Jurkat, Clone E6-1 (cell line): ENCODE results near the gene OR9A2.

Experiments
- DNase-seq: peaks from one replicate; pipeline ENCODE4 v3.0.0-alpha.2; 2011; ENCODE audit warnings: low read depth, low spot score
- H3K4me3 ChIP-seq: 2 replicates; pipeline ENCODE4 v1.5.1; 2011; ENCODE audit warnings: mild to moderate bottlenecking, low read length, control low read depth, moderate library complexity

The OR9A2 gene

DNA sequence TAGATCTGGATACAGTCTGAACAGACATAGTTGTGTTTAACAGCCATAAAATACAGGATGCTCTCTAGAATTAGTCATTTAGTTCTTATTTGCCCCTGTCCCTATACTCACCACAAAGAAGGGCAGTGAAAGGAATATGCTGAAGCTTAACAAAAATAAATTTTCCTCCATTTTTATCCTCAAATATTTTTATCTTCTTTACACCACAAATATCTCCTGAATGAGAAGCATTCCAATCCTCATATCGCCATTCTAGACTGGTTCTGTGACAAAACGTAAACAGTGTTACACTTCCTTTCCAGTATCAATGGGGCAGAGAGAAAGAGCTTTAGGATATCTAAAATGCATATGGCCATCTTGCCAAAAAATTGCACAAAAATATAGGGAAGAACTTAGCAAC is 1.6 kb downstream of the OR9A2 start:
- no peak overlapping the region for H3K4me3 ChIP-seq
- DNase-seq, result no peak

DNA sequence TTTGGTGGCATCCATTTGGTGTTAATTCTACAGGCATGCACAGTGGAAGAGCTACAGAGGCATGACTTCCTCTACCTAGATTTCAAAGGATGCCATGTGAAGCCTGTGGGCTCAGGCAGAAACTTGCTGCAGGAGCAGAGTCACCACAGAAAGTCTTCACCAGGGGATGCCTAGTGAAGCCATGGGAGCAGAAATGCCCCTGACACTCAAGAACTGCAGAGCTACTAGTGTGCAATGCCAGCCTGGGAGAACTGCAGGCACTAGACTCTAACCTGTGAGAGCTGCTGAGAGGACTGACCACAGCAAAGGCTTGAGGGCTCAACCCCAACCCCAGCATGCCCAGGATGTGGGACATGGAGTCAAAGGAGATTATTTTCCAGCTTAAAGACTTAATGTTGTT is 3.9 kb downstream of the OR9A2 start:
- H3K4me3 ChIP-seq, result no peak overlapping the region
- DNase-seq, result peak; percentile 17

DNA sequence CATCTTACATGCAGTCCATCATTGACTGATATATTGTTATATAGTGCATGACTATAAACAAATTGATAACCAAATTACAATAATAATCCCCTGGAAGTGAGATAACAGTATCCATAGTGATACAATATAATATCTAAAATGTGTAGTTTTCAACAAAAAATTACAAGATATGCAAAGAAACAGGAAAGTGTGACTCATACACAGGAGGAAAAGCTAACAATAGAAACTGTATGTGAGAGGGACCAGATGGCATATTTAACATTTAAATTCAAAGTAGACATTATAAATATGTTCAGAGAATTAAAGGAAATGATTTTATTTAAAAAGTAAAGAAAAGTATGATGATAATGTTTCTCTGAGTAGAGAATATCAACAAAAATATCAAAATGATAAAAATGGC is 8.0 kb downstream of the OR9A2 start:
- DNase-seq, result no peak

DNA sequence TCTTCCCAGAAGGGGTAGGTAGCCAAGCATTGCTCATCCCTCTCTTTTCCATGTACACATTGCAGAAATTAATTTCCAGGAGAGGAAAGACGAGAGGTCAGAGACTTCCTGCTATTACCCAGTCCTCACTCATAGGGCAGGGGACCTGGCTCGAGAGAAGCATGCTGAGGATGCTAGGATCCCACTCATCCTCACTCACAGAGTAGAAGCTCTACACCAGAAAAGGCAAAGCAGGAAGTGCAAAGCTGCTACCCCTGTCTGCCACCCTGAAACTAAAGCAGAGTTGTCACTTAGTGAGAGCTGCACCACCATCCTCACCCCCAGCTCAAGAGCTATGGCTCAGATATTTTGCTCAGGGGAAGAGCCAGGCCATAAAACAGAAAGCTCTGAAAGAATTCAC is 9.9 kb downstream of the OR9A2 start:
- no peak for DNase-seq
- H3K4me3 ChIP-seq, result no peak overlapping the region

More for the DNA sequence above, 8.0 kb downstream of the OR9A2 start:
- H3K4me3 ChIP-seq, result no peak overlapping the region

DNA sequence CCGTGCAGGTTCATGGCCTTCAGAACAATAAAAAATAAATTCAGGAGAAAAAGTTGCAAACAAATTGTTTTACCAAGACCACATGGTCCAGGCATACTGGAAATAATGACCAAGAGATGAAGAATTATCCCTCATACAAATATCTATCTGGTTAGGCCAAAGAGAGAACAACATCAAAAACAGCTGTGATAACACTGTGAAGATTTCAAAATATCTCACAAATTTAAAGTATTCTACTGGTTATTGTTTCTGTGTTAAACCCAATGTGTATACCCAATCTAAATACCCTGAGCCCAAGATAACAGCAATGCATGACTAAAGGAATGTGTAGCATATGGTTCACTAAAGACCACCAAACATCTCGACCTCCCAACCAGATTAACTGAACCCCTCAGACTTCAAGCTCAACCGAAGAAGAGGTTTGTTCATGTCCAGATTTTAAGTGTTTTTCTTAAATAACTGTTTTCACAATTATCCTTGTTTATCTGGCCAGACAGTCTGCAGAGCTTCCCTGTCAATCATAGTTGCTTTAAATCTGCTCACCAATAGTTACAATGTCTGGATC is 10.9 kb downstream of the OR9A2 start:
- no peak for DNase-seq
- no peak overlapping the region for H3K4me3 ChIP-seq

DNA sequence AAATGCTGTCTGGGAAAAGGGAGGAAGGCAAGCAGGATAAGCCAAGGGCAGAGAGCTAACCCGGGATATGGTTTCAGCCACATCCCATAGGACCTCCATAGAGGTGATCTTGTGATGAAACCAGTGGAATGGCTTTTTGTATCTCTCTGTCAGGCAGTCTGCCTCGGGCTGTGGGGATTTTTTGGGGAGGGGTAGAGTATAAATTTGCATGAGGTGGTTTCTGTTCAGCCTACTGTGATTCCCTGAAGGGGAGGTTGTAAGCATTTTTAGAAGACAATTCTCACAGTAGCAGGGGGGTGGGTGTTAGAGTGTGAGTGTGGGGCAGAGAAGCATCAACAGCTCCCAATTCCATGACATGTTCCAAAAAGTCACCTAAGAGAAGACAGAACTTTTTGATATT is 11.8 kb downstream of the OR9A2 start:
- H3K4me3 ChIP-seq, result no peak overlapping the region
- no peak for DNase-seq

DNA sequence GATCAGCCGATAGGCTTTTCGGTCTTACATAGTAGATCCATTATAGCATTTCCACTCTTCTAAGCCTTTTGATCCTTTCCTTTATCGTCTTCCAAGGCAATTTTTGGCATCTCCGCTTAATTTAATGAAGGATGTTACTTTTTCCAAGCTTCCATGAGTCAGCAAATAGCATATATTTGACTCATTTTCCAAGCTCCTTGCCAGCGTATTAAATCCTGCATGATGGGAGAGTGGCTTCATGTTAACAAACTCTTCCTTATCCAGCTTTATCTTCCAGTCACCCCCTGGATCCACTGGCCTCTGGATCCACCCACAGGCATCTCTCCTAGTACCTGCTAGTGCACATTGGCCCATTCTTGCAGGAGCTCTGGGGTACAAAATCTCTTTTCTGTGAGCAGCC is 13.0 kb downstream of the OR9A2 start:
- no peak overlapping the region for H3K4me3 ChIP-seq
- DNase-seq, result no peak

DNA sequence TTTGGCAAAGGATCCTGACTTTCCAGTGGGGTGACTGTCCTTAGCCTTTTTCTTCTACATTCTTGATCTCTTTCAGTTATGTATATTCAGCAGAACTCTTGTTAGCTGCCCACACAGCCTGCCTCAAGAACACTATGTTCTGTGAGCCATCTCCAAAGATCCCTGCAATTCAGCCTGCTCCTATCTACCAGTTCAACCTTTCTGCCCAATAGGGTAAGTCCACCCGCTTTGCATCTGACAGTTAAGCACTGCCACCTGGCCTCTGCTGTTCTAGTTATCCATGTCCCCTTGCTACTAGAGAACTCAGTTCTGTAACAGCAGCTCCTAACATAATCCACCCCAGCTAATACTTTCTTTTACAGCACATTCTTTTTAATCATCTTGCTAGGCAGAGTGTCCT is 13.5 kb downstream of the OR9A2 start:
- H3K4me3 ChIP-seq, result no peak overlapping the region
- DNase-seq, result no peak

DNA sequence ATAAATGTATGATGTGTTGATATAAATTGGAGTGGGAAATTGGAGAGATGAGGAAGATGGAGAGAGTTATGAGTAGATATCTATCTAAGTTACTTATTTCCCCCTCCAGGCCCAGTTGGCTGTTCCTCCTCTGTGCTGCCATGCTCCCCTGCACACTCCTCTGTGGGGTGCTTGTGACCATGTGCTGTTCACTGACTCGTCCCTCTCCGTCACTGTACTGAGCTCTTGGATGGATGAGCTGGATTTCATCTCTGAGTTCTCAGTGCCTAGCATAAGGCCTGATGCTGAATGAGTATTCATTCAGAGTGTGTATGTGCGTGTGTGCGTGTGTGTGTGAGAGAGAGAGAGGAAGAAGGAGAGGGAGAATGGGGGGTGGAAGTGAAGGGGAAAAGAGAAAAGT is 14.5 kb downstream of the OR9A2 start:
- DNase-seq, result no peak
- no peak overlapping the region for H3K4me3 ChIP-seq

DNA sequence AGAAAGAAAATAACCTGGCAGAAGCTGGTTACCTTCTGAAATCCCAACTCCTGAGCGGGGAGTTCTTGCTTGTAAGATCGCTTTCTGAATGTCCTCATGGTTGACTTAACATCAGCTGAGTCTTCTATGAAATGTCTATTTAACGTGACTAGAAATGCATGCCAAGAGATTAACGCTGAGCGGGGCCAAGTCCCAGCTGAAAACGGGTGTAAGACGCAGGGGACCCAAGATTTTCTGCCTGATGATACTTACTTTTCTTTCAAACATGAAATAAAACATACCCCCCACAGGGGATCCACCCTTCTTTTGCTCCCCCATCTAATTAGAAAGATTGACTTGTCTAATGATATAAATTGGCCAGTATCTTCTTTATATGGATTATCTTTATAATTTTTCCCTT is 14.9 kb downstream of the OR9A2 start:
- DNase-seq, result no peak
- no peak overlapping the region for H3K4me3 ChIP-seq

DNA sequence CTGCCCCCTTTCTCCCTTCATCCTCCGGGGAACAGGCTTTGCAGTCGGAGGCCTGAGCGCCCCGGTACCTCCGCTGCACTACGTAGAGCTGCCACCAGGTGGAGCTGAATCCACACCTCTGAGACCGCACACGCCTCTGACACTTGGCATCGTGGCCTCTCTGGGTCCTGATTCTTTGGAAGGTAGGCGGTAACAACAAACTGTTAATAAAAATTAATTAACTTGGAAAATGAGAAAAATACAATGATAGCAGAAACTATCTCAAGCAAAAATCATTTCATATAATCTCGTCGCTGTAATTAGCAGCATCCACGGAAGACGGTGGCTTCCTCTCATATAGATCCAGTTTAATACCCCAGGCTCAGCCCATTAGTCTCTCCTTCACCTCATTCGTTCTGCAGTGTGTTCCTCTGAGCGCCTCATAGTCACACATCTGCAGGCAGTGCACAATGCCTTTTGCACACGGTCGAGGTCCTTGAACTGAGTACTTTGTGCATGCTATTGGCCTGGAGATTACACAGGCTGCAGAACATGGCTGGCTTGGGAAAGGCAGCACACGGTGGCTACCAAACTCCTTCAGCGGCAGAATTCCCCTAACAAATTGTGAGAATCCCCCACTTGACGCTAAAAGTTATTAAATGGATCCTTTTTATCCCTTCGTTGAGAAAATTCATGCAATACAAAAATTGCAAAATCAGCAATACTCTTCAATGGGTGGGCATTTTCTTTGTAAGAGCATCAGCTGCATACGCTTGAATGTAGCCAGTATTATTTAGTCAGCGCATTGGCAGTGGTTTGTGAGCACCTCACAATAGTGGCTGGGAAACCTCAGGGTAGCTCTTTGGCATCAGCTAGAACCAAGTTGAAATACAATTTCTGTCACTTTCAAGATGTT is 18.7 kb downstream of the OR9A2 start:
- no peak overlapping the region for H3K4me3 ChIP-seq
- peak; percentile 63 for DNase-seq

DNA sequence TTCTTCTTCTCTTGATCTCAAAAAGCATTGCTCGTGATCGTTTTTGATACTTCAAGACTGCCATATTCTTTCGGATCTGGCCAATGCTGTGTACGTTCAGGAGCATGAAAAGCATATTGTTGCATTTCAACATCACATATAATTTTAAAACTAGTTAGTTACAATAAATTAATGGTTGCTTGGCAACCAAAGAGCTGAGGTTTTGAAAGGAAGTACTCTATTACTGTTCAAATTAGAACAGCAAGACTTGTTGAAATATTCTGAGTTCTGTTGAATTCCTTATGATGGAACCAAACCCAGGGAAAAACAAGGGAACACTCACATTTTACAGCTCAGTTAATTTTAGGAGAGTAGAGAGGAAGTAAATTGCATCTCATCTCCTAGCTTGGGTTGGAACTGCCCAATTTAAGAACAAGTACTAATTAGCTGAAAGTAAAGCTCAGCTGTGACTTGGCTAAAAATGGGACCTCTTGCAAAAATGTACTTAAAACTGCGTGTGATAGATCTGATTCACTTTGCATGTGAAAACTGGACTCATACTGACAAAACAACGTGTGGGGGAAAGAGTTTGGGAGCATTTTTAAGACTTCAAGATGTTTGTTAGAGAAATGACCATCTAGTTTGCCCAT is 21.2 kb downstream of the OR9A2 start:
- no peak overlapping the region for H3K4me3 ChIP-seq
- DNase-seq, result no peak

DNA sequence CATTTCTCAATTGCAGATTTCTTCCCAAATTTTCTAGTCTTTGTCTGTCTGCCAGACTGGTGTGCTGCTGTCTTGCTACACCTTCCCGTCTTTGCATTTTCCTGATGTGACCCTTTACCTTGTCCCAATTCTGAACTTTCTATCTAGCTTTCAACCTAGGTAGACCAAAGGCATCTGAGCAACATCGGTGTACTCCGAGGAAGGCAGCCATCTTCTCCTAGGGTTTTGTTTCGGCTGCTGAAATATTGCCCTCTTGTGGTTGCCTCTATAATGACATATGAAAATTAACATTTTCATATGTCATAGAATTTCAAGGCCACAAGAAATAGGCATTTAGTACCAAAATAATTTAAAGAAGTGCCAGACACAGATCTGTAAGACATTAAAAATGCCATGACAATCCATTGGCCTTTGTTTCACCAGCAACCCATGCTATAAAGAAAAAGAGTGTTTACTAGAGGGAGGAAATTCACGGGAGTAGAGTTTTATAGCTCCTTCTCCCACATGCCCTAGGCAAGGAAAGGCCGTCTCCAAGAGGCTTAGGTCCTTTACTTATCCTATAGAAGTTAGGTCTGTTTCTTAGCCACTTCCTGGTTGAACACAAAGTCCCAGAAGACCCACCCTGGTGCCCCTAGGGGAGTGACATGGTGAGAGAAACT is 23.4 kb downstream of the OR9A2 start:
- DNase-seq, result peak; percentile 77
- H3K4me3 ChIP-seq, result peak overlapping the region; percentile 42

DNA sequence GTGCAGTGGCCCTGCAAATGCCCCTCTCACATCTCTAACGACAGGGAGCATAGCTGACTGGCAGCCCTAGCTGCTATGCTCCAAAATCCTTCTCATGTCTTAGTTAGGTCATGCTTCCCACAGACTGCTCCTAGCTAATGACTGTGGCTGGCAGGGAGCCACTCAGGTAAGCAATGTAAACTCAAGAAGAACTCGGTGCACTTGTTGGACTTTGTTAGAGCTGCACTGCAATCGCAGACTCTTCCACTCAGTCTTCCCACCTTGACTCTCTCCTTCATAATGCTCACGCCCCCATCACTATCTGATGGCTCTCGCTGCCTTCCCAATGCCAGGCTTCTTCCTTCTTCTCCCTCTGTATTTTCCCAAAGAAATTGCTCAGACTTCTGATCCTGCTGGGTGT is 24.0 kb downstream of the OR9A2 start:
- DNase-seq, result no peak
- peak overlapping the region; percentile 42; the same call in 1 of the 2 replicates for H3K4me3 ChIP-seq

DNA sequence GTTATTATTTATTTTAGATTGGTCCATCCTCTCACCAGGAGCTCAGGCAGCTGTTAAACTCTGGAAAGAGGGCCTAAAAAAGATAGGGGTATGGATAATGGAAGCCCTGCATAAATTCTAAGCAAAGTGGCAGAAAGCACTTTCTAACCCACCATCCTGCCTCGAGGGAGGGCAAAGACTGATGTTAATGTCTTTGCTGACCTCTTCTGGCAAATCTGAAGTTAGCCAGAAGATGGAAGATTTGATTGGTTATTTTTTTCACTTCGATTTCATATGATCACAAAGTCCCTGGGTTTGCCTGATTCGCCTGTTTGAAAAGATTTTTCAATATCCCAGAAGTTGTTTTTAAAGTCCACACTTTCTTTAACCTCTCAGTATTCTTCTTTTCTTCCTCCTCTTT is 24.8 kb downstream of the OR9A2 start:
- H3K4me3 ChIP-seq, result no peak overlapping the region
- peak; percentile 28 for DNase-seq

DNA sequence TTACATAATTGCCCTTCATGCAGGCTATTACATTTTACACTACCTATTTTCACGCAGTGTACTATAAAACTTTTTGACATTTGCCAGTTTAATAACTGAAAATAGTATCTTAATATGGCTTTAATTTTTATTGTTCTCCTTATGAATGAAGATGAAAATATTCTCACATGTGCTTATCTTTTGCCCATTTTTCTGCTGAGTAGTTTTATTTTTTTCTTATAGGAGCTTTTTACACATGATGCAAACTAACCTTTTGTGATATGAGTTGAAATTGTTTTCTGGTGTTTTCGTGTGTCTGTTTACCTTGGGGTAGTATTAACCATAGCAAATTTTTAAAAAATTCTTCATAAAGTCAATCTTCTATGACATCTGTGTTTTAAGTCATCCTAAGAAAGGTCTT is 26.3 kb downstream of the OR9A2 start:
- DNase-seq, result no peak
- no peak overlapping the region for H3K4me3 ChIP-seq

DNA sequence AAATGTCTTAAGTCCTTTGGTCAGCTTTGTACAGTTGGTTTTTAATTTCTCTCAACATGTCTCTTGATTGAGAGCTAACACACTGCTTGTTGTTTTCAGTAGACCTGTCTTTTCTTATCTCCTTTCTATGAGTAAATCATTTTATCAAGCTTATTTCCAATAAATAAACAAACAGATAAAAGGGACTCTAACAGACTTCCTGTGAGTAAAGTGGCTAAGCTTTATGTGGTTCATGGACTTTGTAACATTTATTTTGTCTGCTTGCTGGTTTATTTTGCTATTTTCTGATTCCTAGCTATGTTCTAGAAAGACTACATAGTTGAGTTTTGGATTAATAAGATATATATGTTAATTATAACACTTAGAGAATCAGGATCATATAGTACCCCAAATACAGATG is 27.1 kb downstream of the OR9A2 start:
- DNase-seq, result no peak
- H3K4me3 ChIP-seq, result no peak overlapping the region

DNA sequence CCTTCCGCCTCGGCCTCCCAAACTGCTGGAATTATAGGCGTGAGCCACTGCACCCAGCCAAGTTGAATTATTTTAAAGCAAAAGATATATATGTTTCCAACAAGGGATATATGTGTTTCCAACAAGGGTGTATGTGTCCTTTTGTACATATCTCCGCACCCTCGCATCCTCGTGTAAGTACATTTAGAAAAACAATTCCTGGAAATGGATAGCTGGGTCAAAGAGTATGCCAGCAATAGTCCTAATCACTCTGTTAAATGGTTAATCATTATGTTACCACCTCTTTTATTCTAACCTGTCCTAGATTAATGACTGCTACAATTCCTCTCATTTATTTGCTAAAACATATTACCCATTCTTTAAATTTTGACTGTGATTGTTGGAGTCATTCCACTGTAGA is 28.0 kb downstream of the OR9A2 start:
- DNase-seq, result no peak
- no peak overlapping the region for H3K4me3 ChIP-seq

DNA sequence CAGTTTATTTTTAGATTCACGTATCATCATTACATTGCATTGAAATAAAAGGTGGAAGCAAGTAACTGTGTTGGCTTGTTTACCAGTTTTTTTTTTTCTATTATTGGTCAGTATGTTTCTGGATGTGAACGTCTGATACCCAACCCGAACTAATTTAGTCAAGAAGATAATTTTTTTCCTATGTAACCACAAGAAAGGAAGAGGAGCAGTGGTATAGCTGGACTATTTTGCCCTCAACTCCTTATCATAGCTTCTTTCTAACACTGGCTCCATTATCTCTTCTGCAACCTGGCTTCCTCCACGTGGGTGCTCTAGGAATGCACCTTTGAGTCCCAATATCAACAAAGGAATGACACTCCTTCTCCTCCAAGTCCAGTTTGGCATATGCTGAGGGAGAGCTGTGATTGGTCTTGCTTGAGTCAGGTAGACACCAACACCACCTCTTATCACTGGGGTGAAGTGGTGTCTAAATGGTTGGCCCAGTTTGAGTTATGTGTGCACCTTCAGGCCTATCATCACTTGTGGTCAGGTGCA is 29.4 kb downstream of the OR9A2 start:
- H3K4me3 ChIP-seq, result no peak overlapping the region
- DNase-seq, result no peak

DNA sequence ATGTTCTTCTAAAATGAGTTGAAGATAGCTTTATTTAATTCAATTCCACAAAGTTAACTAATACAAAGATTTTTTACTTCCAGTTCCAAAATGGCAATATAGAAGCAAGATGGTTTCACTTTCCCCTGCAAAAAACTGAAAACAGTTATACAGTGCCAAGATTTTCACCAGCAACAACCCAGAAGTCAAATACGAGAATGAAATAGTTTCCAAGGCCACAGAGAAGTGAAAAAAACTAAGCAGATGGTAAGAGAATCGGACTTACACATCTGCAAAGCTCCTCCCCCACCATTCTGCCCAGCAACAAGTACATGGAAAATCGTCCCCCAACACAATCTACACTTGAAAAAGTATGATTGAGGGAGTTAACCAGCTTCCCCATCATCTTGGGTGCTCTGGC is 34.5 kb downstream of the OR9A2 start:
- H3K4me3 ChIP-seq, result no peak overlapping the region
- no peak for DNase-seq
